ENCODE data around the gene LOXL4. TPM values are rescaled to one million over a fixed set of nuclear protein-coding genes. Genes with fewer than 3 reads are reported as not detected.

The LOXL4 gene
- total and polyA plus RNA-seq, 5 donors from 2014 or later = 0.10 TPM; not detected in 4

- peaks cover 45 to 59% (median 50%) of the 10 kb centered on the region in 4 donors for H3K4me1 Mint-ChIP-seq
- no peak overlapping the region for H3K27ac Mint-ChIP-seq
- H3K27me3 ChIP-seq (ENCODE audit: control insufficient read depth, insufficient read depth, low read length) = no peaks in the 10 kb centered on the region
- H3K9me3 ChIP-seq (ENCODE audit: control insufficient read depth in 2 of 2, low read length in 2 of 2) = peaks cover 8 to 13% of the 10 kb centered on the region in 2 experiments
- no peak overlapping the region for H3K4me3 ChIP-seq (ENCODE audit: low read depth, low read length)
- peaks cover 27% of the 10 kb centered on the region for H3K36me3 ChIP-seq (ENCODE audit: control insufficient read depth, insufficient read depth, low read length)
- no peaks in the 10 kb centered on the region for H3K27me3 Mint-ChIP-seq
- no peak for DNase-seq
- no peak for ATAC-seq (ENCODE audit: low read depth in 2 of 2)
- H3K36me3 Mint-ChIP-seq = peaks cover 53% of the 10 kb centered on the region
- no peak overlapping the region for H3K4me3 Mint-ChIP-seq
- peaks cover 6 to 27% (median 10%) of the 10 kb centered on the region in 7 donors for H3K9me3 Mint-ChIP-seq
- H3K27ac ChIP-seq (ENCODE audit: insufficient read depth, low read length, poor library complexity, severe bottlenecking) = no peak overlapping the region
- no peaks in the 10 kb centered on the region for H3K4me1 ChIP-seq (ENCODE audit: control insufficient read depth, insufficient read depth, low read length, poor library complexity, severe bottlenecking)
Observed at GRCh38 chr10:98215373-98215772, 52.6 kb downstream of the LOXL4 start.

DNA sequence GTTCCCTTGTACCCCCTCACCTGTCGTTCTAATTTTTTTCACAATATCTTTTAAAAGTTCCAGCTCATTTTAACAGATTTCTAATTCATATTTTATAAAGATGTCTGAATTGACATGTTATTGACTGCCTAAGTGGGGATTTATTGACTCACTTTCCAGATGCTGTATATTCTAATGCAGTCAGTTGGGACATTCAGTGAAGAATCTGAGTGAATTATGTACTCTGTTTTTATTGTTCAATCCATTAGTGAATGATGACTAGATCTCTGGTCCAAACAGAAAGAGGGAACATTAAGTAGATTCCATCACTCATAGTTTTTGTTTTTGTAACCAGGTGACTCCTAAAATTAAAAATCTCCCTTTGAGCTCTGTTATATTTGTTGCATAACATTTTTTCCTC, 54.3 kb downstream of the LOXL4 start:
- H3K27me3 Mint-ChIP-seq = no peaks in the 10 kb centered on the region
- ATAC-seq (ENCODE audit: low read depth in 2 of 2) = no peak
- Histone ChIP-seq H3K4me1 (ENCODE audit: control insufficient read depth, insufficient read depth, low read length, poor library complexity, severe bottlenecking) (no peaks in the 10 kb centered on the region), H3K36me3 (ENCODE audit: control insufficient read depth, insufficient read depth, low read length) (peaks cover 30% of the 10 kb centered on the region), H3K27me3 (ENCODE audit: control insufficient read depth, insufficient read depth, low read length) (no peaks in the 10 kb centered on the region), H3K9me3 (ENCODE audit: control insufficient read depth in 2 of 2, low read length in 2 of 2) (peaks cover 0 to 1% of the 10 kb centered on the region in 2 experiments), H3K4me3 (ENCODE audit: low read depth, low read length) (no peak overlapping the region), H3K27ac (ENCODE audit: insufficient read depth, low read length, poor library complexity, severe bottlenecking) (no peak overlapping the region)
- DNase-seq = no peak
- H3K36me3 Mint-ChIP-seq = peaks cover 52% of the 10 kb centered on the region
- H3K4me3 Mint-ChIP-seq = no peak overlapping the region
- peaks cover 43 to 64% (median 58%) of the 10 kb centered on the region in 4 donors for H3K4me1 Mint-ChIP-seq
- H3K9me3 Mint-ChIP-seq = peaks cover 0 to 11% (median 5%) of the 10 kb centered on the region in 7 donors
- H3K27ac Mint-ChIP-seq = peak overlapping the region in 2 of 3 donors; percentile 31 to 42

- Histone ChIP-seq H3K9me3 (ENCODE audit: control insufficient read depth in 2 of 2, low read length in 2 of 2) (no peaks in the 10 kb centered on the region), H3K4me3 (ENCODE audit: low read depth, low read length) (no peak overlapping the region), H3K4me1 (ENCODE audit: control insufficient read depth, insufficient read depth, low read length, poor library complexity, severe bottlenecking) (no peaks in the 10 kb centered on the region), H3K27ac (ENCODE audit: insufficient read depth, low read length, poor library complexity, severe bottlenecking) (no peak overlapping the region), H3K27me3 (ENCODE audit: control insufficient read depth, insufficient read depth, low read length) (no peaks in the 10 kb centered on the region), H3K36me3 (ENCODE audit: control insufficient read depth, insufficient read depth, low read length) (peaks cover 40% of the 10 kb centered on the region)
- Mint-ChIP-seq H3K9me3 (peaks cover 0 to 5% (median 4%) of the 10 kb centered on the region in 7 donors), H3K4me1 (peaks cover 46 to 61% (median 55%) of the 10 kb centered on the region in 4 donors), H3K27ac (no peak overlapping the region), H3K27me3 (no peaks in the 10 kb centered on the region), H3K4me3 (no peak overlapping the region), H3K36me3 (peaks cover 50% of the 10 kb centered on the region)
- no peak for DNase-seq
- ATAC-seq (ENCODE audit: low read depth in 2 of 2) = no peak
Observed at GRCh38 chr10:98212196-98212595, 55.8 kb downstream of the LOXL4 start.

GRCh38 chr10:98209441-98209840, 58.6 kb downstream of the LOXL4 start:
- ATAC-seq (ENCODE audit: low read depth in 2 of 2) (no peak), DNase-seq (no peak)
- Histone ChIP-seq H3K27me3 (ENCODE audit: control insufficient read depth, insufficient read depth, low read length) (no peaks in the 10 kb centered on the region), H3K9me3 (ENCODE audit: control insufficient read depth in 2 of 2, low read length in 2 of 2) (no peaks in the 10 kb centered on the region), H3K4me3 (ENCODE audit: low read depth, low read length) (no peak overlapping the region), H3K27ac (ENCODE audit: insufficient read depth, low read length, poor library complexity, severe bottlenecking) (no peak overlapping the region), H3K36me3 (ENCODE audit: control insufficient read depth, insufficient read depth, low read length) (peaks cover 30% of the 10 kb centered on the region), H3K4me1 (ENCODE audit: control insufficient read depth, insufficient read depth, low read length, poor library complexity, severe bottlenecking) (no peaks in the 10 kb centered on the region)
- Mint-ChIP-seq H3K27ac (no peak overlapping the region), H3K27me3 (no peaks in the 10 kb centered on the region), H3K4me3 (no peak overlapping the region), H3K4me1 (peaks cover 42 to 59% (median 51%) of the 10 kb centered on the region in 4 donors), H3K36me3 (peaks cover 41% of the 10 kb centered on the region), H3K9me3 (peaks cover 0 to 1% (median 0%) of the 10 kb centered on the region in 7 donors)

DNA sequence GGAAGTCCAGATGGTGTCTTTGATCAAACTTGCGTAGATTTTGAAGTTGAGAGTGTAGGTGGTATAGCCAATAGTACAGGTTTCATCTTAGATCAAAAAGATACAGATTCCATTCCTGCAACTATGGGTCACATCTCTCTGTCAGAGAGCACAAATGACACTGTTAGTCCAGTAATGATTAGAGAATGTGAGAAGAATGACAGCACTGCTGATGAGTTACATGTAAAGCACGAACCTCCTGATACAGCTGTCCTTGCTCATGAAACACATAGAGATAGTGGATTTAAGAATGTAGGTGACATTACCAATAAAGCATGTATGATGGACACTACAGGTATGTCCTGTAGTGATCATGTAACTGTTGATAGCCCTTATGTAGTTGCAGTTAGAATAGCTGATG, 59.1 kb downstream of the LOXL4 start:
- no peak for DNase-seq
- no peaks in the 10 kb centered on the region for H3K27me3 ChIP-seq (ENCODE audit: control insufficient read depth, insufficient read depth, low read length)
- no peaks in the 10 kb centered on the region for H3K4me1 ChIP-seq (ENCODE audit: control insufficient read depth, insufficient read depth, low read length, poor library complexity, severe bottlenecking)
- H3K4me1 Mint-ChIP-seq = peaks cover 42 to 56% (median 48%) of the 10 kb centered on the region in 4 donors
- no peaks in the 10 kb centered on the region for H3K27me3 Mint-ChIP-seq
- no peaks in the 10 kb centered on the region for H3K9me3 ChIP-seq (ENCODE audit: control insufficient read depth in 2 of 2, low read length in 2 of 2)
- peaks cover 30% of the 10 kb centered on the region for H3K36me3 ChIP-seq (ENCODE audit: control insufficient read depth, insufficient read depth, low read length)
- H3K4me3 ChIP-seq (ENCODE audit: low read depth, low read length) = no peak overlapping the region
- H3K9me3 Mint-ChIP-seq = peaks cover 0 to 1% (median 0%) of the 10 kb centered on the region in 7 donors
- H3K36me3 Mint-ChIP-seq = peaks cover 38% of the 10 kb centered on the region
- no peak overlapping the region for H3K27ac ChIP-seq (ENCODE audit: insufficient read depth, low read length, poor library complexity, severe bottlenecking)
- no peak overlapping the region for H3K4me3 Mint-ChIP-seq
- no peak overlapping the region for H3K27ac Mint-ChIP-seq
- no peak for ATAC-seq (ENCODE audit: low read depth in 2 of 2)

DNA sequence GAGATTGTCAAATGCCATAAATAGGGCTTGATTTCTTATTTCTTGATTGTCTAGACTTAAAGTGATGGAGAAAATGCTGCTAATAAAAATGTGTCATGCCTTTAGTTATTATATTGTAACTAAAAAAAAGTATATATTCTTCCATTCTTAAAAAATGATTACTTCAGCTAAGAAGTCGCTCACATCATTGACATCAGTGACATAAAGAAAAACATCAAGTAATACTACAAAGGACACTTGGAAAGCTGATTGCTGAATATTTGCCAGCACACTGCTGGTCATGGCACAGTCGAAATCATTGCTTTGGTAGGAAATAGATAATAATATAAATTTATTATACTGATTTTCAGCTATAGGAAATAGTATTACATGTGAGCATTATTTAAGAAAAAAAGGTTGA, 62.6 kb downstream of the LOXL4 start:
- Mint-ChIP-seq H3K27me3 (no peaks in the 10 kb centered on the region), H3K4me3 (no peak overlapping the region), H3K27ac (peak overlapping the region in 1 of 3 donors; percentile 29), H3K9me3 (peaks cover 0 to 1% (median 0%) of the 10 kb centered on the region in 7 donors), H3K4me1 (peaks cover 24 to 51% (median 34%) of the 10 kb centered on the region in 4 donors), H3K36me3 (peaks cover 22% of the 10 kb centered on the region)
- H3K36me3 ChIP-seq (ENCODE audit: control insufficient read depth, insufficient read depth, low read length) = peaks cover 23% of the 10 kb centered on the region
- DNase-seq = no peak
- no peaks in the 10 kb centered on the region for H3K27me3 ChIP-seq (ENCODE audit: control insufficient read depth, insufficient read depth, low read length)
- no peaks in the 10 kb centered on the region for H3K4me1 ChIP-seq (ENCODE audit: control insufficient read depth, insufficient read depth, low read length, poor library complexity, severe bottlenecking)
- H3K27ac ChIP-seq (ENCODE audit: insufficient read depth, low read length, poor library complexity, severe bottlenecking) = no peak overlapping the region
- no peak overlapping the region for H3K4me3 ChIP-seq (ENCODE audit: low read depth, low read length)
- no peak for ATAC-seq (ENCODE audit: low read depth in 2 of 2)
- H3K9me3 ChIP-seq (ENCODE audit: control insufficient read depth in 2 of 2, low read length in 2 of 2) = no peaks in the 10 kb centered on the region

- Histone ChIP-seq H3K4me1 (ENCODE audit: control insufficient read depth, insufficient read depth, low read length, poor library complexity, severe bottlenecking) (no peaks in the 10 kb centered on the region), H3K27me3 (ENCODE audit: control insufficient read depth, insufficient read depth, low read length) (no peaks in the 10 kb centered on the region), H3K36me3 (ENCODE audit: control insufficient read depth, insufficient read depth, low read length) (peaks cover 6% of the 10 kb centered on the region), H3K9me3 (ENCODE audit: control insufficient read depth in 2 of 2, low read length in 2 of 2) (no peaks in the 10 kb centered on the region), H3K27ac (ENCODE audit: insufficient read depth, low read length, poor library complexity, severe bottlenecking) (no peak overlapping the region), H3K4me3 (ENCODE audit: low read depth, low read length) (no peak overlapping the region)
- no peak overlapping the region for H3K27ac Mint-ChIP-seq
- ATAC-seq (ENCODE audit: low read depth in 2 of 2) = no peak
- DNase-seq = no peak
- H3K36me3 Mint-ChIP-seq = peaks cover 4% of the 10 kb centered on the region
- H3K27me3 Mint-ChIP-seq = no peaks in the 10 kb centered on the region
- H3K9me3 Mint-ChIP-seq = no peaks in the 10 kb centered on the region
- no peak overlapping the region for H3K4me3 Mint-ChIP-seq
- peaks cover 23 to 51% (median 34%) of the 10 kb centered on the region in 4 donors for H3K4me1 Mint-ChIP-seq
Observed at GRCh38 chr10:98202378-98202777, 65.6 kb downstream of the LOXL4 start.

DNA sequence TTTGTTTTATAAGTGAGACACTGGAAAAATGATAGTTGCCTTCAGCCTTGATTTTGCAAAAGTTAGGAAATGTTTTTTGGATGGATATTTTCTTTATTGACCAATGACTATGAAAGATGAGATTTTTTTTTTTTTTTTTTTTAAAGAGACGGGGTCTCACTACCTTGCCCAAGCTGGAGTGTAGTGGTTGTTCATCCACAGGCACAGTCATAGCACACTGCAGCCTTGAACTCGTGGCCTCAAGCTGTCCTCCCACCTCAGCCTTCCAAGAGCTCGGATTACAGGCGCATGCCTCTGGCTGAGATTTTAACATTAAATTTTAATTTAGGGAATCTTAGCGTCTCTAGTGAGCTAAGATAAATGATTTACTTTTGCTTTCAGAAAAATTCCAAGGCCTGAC, 66.2 kb downstream of the LOXL4 start:
- Mint-ChIP-seq H3K36me3 (peaks cover 3% of the 10 kb centered on the region), H3K4me1 (peaks cover 27 to 50% (median 36%) of the 10 kb centered on the region in 4 donors)
- no peak for ATAC-seq (ENCODE audit: low read depth in 2 of 2)

More for the DNA sequence above, 66.2 kb downstream of the LOXL4 start:
- peaks cover 6% of the 10 kb centered on the region for H3K36me3 ChIP-seq (ENCODE audit: control insufficient read depth, insufficient read depth, low read length)
- Mint-ChIP-seq H3K9me3 (no peaks in the 10 kb centered on the region), H3K4me3 (no peak overlapping the region), H3K27ac (no peak overlapping the region), H3K27me3 (no peaks in the 10 kb centered on the region)
- H3K4me1 ChIP-seq (ENCODE audit: control insufficient read depth, insufficient read depth, low read length, poor library complexity, severe bottlenecking) = no peaks in the 10 kb centered on the region
- H3K27ac ChIP-seq (ENCODE audit: insufficient read depth, low read length, poor library complexity, severe bottlenecking) = no peak overlapping the region
- H3K4me3 ChIP-seq (ENCODE audit: low read depth, low read length) = no peak overlapping the region
- no peak for DNase-seq
- H3K9me3 ChIP-seq (ENCODE audit: control insufficient read depth in 2 of 2, low read length in 2 of 2) = no peaks in the 10 kb centered on the region
- no peaks in the 10 kb centered on the region for H3K27me3 ChIP-seq (ENCODE audit: control insufficient read depth, insufficient read depth, low read length)
